Immature natural killer cell (primary cell): Measurements from ENCODE around the gene COX5A. TPM values are rescaled to one million over a fixed set of nuclear protein-coding genes. Genes with fewer than 3 reads are reported as not detected.

Experiments
- DNase-seq, 3 donors: peaks; one replicate each; pipeline ENCODE4 v3.0.0; 2022; ENCODE audit warnings: mixed read lengths in 1 of 3
- H3K27ac Mint-ChIP-seq, 6 donors: one replicate each; pipeline ENCODE4 v1.8.0; 2020; ENCODE audit warnings: mixed read lengths in 6 of 6, mild to moderate bottlenecking in 5 of 6, inconsistent platforms in 4 of 6, moderate library complexity in 3 of 6
- H3K27me3 Mint-ChIP-seq, 3 donors: one replicate each; pipeline ENCODE4 v1.8.0; 2020 to 2021; ENCODE audit warnings: low read depth in 3 of 3, mild to moderate bottlenecking in 3 of 3, mixed read lengths in 3 of 3, moderate library complexity in 3 of 3, inconsistent platforms in 1 of 3
- H3K36me3 Mint-ChIP-seq, 3 donors: one replicate each; pipeline ENCODE4 v1.8.0; 2020; ENCODE audit warnings: mixed read lengths in 3 of 3, inconsistent platforms in 2 of 3, mild to moderate bottlenecking in 2 of 3
- H3K4me1 Mint-ChIP-seq, 2 donors: one replicate each; pipeline ENCODE4 v1.8.0; 2020; ENCODE audit warnings: inconsistent platforms in 2 of 2, mild to moderate bottlenecking in 2 of 2, mixed read lengths in 2 of 2, moderate library complexity in 1 of 2
- H3K4me3 Mint-ChIP-seq, 5 donors: one replicate each; pipeline ENCODE4 v1.8.0; 2020; ENCODE audit warnings: mild to moderate bottlenecking in 5 of 5, mixed read lengths in 5 of 5, inconsistent platforms in 3 of 5, moderate library complexity in 3 of 5
- H3K9me3 Mint-ChIP-seq, 6 donors: one replicate each; pipeline ENCODE4 v1.8.0; 2020; ENCODE audit warnings: mild to moderate bottlenecking in 6 of 6, mixed read lengths in 6 of 6, inconsistent platforms in 4 of 6, moderate library complexity in 3 of 6
- polyA plus RNA-seq, 3 donors: library from polyadenylated mRNA; unstranded; fragments of 300-500 nt; fragmentation: Illumina TruSeq; gene quantifications; one replicate each; pipeline ENCODE4 v1.2.3, GENCODE V29; 2021

The COX5A gene
- polyA plus RNA-seq, 3 donors from 2014 or later, result 373 to 458 (median 447) TPM

DNA sequence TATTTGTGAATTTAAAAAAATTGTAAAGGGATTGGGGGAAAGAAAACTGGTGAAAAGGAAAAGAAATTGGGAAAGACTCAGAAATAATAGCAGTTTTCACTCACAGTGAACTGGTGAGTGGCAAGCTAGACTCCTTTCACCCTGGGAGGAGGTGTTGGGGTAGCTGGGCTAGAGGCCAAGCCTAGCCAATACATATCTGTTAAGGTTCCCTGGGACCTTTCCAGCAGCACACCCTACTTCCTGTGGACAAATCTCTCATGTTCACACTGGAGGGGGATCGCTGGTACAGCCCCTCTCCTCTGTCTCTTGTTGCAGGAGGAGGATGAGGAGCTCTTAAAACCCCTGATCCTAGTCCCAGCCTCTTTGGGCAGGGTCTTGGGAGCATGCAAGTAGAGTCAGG lies 22.4 kb upstream of the COX5A start:
- H3K9me3 Mint-ChIP-seq, result no peaks in the 10 kb centered on the region
- H3K36me3 Mint-ChIP-seq, result no peaks in the 10 kb centered on the region
- peaks cover 9 to 28% (median 23%) of the 10 kb centered on the region in 3 donors for H3K27me3 Mint-ChIP-seq
- no peak overlapping the region for H3K27ac Mint-ChIP-seq
- no peak for DNase-seq
- H3K4me3 Mint-ChIP-seq, result no peak overlapping the region
- peaks cover 16% of the 10 kb centered on the region in 2 donors for H3K4me1 Mint-ChIP-seq

DNA sequence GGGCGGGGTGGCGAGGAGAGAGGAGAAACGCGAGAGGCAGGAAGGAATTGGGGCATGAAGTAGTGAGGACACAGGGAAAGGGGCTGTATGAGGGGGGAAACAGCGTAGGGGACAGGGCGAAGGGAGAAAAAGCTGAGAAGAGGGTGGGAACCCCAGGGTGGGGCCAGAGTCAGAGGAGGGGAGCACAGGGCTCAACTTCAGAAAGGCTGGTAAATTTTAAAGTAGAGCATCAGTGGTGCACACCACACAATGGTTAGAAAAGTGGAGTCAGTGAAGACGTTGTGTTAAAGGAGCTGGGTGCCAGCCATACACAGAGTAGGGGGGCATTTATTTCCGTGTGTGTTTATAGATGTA lies 21.7 kb upstream of the COX5A start:
- peak overlapping the region in 1 of 5 donors; percentile 49 for H3K4me3 Mint-ChIP-seq
- peaks cover 9 to 28% (median 23%) of the 10 kb centered on the region in 3 donors for H3K27me3 Mint-ChIP-seq

DNA sequence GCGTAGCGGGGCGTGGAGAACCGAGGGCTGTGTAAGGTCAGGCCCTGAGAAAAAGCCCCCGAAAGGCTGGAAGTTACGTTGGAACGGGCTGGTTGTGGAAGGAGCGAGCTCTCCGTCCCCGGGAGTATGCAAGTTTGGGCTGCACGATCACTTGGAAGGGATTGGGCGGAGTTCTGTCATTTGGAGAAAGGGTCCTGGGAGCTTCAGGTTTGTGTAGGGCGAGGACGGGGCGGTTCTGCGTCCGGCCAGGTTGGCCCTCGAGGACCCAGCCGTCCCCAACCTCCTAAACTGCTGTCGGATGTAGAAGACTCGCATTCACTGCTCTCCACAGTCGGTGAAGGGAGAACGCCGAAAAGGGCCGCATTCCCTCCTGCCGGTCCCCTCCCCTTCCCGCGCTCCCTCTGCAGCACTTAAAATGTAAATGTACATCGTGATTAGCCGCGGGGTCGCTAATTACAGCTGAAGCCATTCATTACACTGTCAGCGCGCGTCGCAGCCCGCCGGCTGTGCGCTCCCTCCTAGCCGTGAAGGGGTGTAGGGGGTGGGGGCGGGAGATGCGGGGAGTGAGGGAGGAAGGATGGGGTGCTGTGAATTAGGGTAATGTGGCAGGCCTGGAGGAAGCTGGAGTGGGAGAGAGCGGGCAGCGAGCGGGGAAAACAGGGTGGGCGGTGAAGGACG lies 21.2 kb upstream of the COX5A start:
- Mint-ChIP-seq H3K4me3 (peak overlapping the region in 4 of 5 donors; percentile 36 to 66 (median 44)), H3K27me3 (peaks cover 9 to 28% (median 23%) of the 10 kb centered on the region in 3 donors), H3K27ac (no peak overlapping the region), H3K4me1 (peaks cover 16% of the 10 kb centered on the region in 2 donors), H3K36me3 (no peaks in the 10 kb centered on the region), H3K9me3 (no peaks in the 10 kb centered on the region)
- DNase-seq, result no peak

More for the DNA sequence above, 21.7 kb upstream of the COX5A start:
- H3K9me3 Mint-ChIP-seq, result no peaks in the 10 kb centered on the region
- H3K27ac Mint-ChIP-seq, result no peak overlapping the region
- DNase-seq, result no peak
- peaks cover 16% of the 10 kb centered on the region in 2 donors for H3K4me1 Mint-ChIP-seq
- H3K36me3 Mint-ChIP-seq, result no peaks in the 10 kb centered on the region

DNA sequence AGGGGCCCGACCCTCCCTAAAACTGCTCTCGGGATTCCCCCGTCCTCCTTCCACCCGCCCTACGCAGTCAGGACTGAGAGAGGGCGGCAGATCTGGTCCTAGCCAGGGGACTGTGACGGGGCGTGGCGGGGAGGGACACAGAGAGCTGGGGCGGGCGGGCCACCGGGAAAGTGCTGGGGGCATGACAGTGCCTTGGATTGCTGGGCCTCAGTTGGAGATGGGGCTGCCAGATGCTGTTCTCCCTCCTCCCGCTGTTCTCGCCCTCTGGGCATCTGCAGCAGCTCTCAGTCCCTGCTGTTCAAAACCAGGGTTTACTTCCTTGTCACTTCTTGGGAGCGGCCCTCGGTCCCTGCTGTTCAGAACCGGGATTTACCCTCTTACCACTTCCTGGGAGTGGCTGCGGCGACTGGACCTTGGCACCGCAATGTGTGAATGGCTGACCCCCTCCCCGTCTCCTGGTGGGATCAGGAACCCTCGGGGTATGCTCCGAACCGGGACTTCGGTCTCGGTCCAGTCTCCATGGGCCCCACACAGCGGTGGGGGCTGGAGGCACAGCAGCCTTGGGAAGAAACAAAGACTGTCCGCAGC lies 20.5 kb upstream of the COX5A start:
- peaks cover 9 to 28% (median 23%) of the 10 kb centered on the region in 3 donors for H3K27me3 Mint-ChIP-seq
- H3K4me3 Mint-ChIP-seq, result peak overlapping the region; percentile 33 to 54 (median 38)
- DNase-seq, result no peak

DNA sequence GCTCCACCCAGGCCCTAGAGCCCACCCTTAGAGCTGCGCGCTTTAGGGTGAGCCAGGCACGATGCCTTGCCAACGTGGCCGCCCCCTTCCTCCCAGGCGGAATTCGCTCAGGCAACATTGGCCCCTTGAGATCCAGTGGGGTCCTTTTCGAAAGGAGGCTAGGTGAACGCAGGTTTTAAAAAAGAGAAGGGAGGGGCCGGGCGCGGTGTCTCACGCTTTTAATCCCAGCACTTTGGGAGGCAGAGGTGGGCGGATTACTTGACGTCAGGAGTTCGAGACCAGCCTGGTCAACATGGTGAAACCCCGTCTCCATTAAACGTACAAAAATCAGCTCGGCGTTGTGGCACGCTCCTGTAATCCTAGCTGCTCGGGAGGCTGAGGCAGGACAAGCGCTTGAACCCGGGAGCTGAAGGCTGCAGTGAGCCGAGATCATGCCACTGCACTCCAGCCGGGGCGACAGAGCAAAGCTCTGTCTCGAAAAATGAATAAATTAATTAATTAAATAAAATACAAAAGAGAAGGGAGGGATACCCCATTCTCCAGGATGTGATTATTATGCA lies 19.7 kb upstream of the COX5A start:
- peaks cover 16% of the 10 kb centered on the region in 2 donors for H3K4me1 Mint-ChIP-seq
- H3K4me3 Mint-ChIP-seq, result peak overlapping the region; percentile 73 to 82 (median 78)
- peaks cover 8 to 28% (median 23%) of the 10 kb centered on the region in 3 donors for H3K27me3 Mint-ChIP-seq
- no peaks in the 10 kb centered on the region for H3K36me3 Mint-ChIP-seq
- DNase-seq, result no peak
- no peak overlapping the region for H3K27ac Mint-ChIP-seq
- H3K9me3 Mint-ChIP-seq, result no peaks in the 10 kb centered on the region

More for the DNA sequence above, 20.5 kb upstream of the COX5A start:
- Mint-ChIP-seq H3K27ac (no peak overlapping the region), H3K4me1 (peaks cover 16% of the 10 kb centered on the region in 2 donors), H3K9me3 (no peaks in the 10 kb centered on the region), H3K36me3 (no peaks in the 10 kb centered on the region)

DNA sequence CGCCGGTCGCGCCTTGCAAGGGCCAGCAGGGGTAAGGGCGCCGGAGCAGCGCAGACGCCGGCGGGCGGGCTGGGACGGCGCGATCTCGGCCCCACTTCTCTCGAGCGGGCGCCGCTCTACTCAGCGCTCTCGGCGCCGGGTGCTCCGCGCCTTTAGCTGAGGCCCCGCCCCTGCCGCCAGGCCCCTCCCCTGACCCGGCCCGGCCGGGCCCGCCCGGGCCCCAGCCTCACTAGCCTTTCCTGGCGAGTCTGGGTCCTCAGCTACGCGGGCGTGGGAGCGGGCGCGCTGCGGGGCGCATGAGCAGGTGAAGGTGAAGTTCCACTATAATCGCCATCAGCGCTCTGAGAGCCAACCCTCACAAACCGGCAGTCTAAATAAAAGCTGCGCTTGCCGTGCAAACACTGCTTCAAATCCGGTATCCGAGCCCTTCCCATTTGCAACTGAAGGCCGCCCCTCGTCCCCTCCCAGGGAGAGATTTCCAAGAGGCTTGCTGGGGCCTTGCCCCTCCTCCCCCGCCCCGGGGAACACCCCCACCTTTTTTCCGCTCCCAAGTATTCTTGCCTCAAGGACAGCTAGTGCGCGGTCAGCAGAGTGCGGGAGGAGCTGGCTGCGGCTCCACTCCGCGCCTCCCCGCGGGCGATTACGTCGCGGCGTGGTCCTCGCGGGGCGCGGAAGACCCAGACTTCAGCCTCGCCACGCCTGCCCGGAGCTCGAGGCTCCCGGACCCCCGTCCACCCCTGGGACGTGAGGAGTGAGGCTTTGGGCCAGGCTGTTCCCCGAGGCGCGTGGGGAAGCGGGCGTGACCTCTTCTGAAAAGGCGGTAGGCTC lies 19.0 kb upstream of the COX5A start, which contains the start of gene RPP25:
RPP25 (minus strand) TSS at position 125 of the 828 bp plus-strand sequence. CDS start 189 bp downstream, outside the sequence.
- Mint-ChIP-seq H3K27me3 (peaks cover 8 to 24% (median 23%) of the 10 kb centered on the region in 3 donors), H3K27ac (no peak within 1 kb of the TSS), H3K4me1 (peaks cover 16% of the 10 kb centered on the region in 2 donors), H3K4me3 (peak within 1 kb of the TSS; percentile 73 to 82 (median 78)), H3K9me3 (no peaks in the 10 kb centered on the region), H3K36me3 (no peaks in the 10 kb centered on the region)
- peak; percentile 48 to 56 (median 54) for DNase-seq

DNA sequence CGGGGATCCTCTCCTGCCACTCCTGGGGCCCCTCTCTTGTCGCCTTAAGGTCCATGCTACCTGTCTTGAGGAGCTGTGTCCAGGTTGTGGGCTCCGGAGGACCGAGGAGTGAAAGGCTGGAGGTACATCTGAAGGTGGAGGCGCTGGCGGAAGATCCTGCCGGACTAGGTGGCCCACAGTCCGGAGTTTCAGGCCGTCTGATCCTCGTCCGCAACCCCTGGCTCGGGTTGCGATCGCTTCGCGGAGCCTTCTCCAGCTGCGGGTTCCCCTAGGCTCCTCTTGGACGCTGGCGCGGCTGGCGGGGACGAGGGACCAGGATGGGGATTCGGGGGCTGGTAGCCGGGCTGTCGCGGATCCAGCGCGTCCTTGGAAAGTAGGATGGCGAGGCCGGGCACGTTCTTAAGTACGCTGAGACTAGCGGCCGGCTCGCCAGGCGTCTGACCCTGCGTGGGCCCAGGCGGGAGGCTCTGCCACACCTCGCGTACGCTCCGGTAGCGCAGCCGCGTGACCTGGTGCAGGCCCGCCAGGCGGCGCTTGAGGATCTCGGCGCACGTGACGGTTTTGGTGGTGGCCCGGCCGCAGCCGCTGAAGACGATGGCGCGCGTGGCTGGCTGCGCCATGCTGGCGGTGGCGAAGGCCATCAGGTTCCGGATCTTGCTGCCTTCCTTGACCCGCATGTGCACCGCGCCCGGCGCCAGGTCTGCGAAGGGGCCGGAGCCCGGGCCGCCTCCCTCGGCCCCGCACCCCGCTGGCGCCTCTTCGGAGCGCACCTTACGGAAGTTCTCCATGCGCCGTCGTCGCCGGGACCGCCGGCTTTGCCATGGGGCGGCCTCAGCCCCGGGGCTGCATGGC lies 18.1 kb upstream of the COX5A start:
- Mint-ChIP-seq H3K9me3 (no peaks in the 10 kb centered on the region), H3K27ac (no peak overlapping the region), H3K36me3 (no peaks in the 10 kb centered on the region), H3K4me1 (peaks cover 16% of the 10 kb centered on the region in 2 donors), H3K4me3 (peak overlapping the region in 4 of 5 donors; percentile 29 to 73 (median 40)), H3K27me3 (peaks cover 8 to 24% (median 21%) of the 10 kb centered on the region in 3 donors)
- DNase-seq, result peak; percentile 48 to 51 (median 50)

DNA sequence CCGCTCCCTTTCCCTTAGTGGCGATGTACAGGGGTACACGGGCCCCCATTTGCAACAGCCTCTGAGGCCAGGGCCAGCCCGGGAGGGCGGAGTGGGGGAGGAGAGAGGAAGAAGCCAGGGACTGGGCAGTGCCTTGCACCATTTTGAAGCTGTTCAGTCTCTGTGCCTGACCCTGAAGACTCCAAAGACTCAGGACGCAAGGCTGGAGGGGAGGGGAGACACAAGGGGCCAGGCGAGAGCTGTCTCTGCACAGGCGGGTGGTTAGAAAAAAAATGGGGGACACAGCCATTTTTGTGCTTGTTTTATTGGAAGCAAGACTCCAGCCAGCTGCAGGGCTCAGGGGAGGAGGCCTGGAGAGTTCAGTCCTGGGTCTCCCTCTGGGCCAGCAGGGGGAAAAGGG lies 17.1 kb upstream of the COX5A start:
- H3K4me3 Mint-ChIP-seq, result peak overlapping the region in 4 of 5 donors; percentile 29 to 47 (median 40)
- no peak for DNase-seq
- H3K36me3 Mint-ChIP-seq, result no peaks in the 10 kb centered on the region
- H3K27ac Mint-ChIP-seq, result no peak overlapping the region
- peaks cover 16% of the 10 kb centered on the region in 2 donors for H3K4me1 Mint-ChIP-seq
- peaks cover 11 to 20% (median 16%) of the 10 kb centered on the region in 3 donors for H3K27me3 Mint-ChIP-seq
- H3K9me3 Mint-ChIP-seq, result no peaks in the 10 kb centered on the region

DNA sequence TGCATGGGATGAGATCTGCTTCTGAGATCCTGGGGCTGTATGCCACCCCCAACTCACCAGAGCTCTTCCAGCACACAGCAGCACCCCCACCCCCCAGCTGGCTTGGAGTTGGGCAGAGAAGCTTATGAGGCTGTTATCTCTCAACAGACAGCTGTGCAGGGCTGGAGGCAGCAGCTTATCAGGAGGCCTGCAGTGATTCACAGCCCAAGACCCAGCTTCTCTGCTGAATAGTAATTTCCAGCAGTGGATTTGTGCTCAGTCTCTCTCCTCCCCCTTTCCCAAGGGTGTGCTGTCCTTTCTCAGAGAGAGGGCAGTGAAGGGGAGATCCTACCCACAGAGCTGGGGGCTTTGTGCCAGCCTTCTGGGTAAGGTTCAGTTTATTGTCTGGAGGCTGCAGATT lies 16.6 kb upstream of the COX5A start:
- DNase-seq, result no peak
- H3K9me3 Mint-ChIP-seq, result no peaks in the 10 kb centered on the region
- no peak overlapping the region for H3K27ac Mint-ChIP-seq
- no peaks in the 10 kb centered on the region for H3K36me3 Mint-ChIP-seq
- peaks cover 11 to 17% (median 11%) of the 10 kb centered on the region in 3 donors for H3K27me3 Mint-ChIP-seq
- H3K4me3 Mint-ChIP-seq, result peak overlapping the region in 1 of 5 donors; percentile 36
- peaks cover 16% of the 10 kb centered on the region in 2 donors for H3K4me1 Mint-ChIP-seq

DNA sequence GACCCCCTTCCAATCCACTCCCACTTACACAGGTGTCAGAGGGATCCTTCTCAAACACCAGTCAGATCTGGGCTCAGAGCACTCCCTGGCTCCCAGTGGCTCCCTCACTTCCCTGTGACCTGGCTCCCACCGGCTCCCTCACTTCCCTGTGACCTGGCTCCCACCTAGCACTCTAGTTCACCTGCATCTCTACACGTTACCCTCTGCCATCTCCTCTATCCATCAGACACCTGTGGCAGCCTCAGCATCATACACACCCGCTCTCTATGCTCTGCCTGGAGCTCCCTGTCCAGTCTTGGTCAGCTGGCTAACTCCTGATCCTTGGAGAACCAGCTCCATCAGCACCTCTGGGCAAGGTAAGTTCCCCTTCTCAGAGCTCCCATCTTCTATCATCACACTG lies 13.1 kb upstream of the COX5A start:
- DNase-seq, result no peak
- Mint-ChIP-seq H3K36me3 (no peaks in the 10 kb centered on the region), H3K9me3 (no peaks in the 10 kb centered on the region), H3K27ac (peak overlapping the region in 1 of 6 donors; percentile 57), H3K27me3 (peaks cover 0 to 4% (median 2%) of the 10 kb centered on the region in 3 donors), H3K4me1 (no peaks in the 10 kb centered on the region), H3K4me3 (no peak overlapping the region)

DNA sequence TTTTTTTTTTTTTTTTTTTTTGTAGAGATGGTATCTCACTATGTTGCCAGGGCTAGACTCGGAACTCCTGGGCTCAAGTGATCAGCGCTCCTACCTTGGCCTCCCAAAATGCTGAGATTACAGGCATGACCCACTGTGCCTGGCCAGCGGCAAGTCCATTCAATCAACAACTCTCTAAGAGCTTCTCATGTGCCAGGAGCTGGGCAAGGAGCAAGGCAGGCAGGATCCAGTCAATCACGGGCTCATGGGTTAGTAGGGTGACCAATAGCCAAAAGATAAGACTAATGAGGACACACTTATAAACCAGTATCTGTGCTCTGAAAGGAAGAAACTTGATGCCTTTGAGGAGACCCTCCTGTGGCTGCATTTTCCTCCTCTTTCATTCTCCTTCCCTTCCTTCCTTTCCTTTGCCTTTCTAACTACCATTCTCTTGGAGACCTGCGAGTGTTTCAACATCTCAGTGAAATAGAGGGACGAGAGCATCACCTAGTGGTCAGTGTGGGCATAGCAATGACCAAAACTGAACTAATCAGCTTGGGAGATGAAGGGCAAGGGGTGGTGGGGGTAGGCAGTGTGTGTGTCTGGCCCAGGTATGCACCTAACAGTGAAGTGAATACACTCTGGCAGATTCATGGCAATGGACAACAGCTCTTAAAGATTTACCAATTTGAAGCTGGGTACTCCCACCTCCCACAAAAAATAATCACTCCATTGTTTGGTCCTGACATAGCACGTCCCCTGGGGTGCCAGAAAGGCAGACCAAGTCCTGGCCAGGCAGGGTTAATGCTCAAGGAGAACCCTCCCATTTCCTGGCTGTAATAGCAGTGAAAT lies 12.4 kb upstream of the COX5A start:
- Mint-ChIP-seq H3K4me3 (no peak overlapping the region), H3K36me3 (no peaks in the 10 kb centered on the region), H3K27me3 (peaks cover 0 to 4% (median 2%) of the 10 kb centered on the region in 3 donors), H3K4me1 (no peaks in the 10 kb centered on the region), H3K27ac (no peak overlapping the region), H3K9me3 (no peaks in the 10 kb centered on the region)
- peak; percentile 69 to 71 (median 70) for DNase-seq

DNA sequence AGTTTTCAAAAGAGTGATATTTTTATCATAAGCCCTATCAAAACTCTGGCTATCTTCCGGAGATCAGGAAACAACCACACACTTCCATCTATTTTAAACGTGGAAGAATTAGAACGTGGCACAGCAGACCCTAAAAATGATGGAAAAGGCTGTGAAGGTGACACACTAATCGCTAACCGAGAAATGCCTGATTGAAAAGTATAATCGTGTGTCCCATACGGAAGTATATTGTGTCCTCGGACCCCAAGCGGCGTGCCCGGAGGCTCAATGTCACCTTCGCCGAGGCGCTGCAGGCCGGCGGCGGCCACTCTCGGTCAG lies 642 bp downstream of the COX5A start:
- Mint-ChIP-seq H3K27me3 (peaks cover 0 to 6% (median 0%) of the 10 kb centered on the region in 3 donors), H3K4me1 (peaks cover 35% of the 10 kb centered on the region in 2 donors), H3K9me3 (no peaks in the 10 kb centered on the region), H3K27ac (peak overlapping the region; percentile 70 to 92 (median 87)), H3K36me3 (no peaks in the 10 kb centered on the region), H3K4me3 (peak overlapping the region; percentile 86 to 96 (median 94))
- no peak for DNase-seq
